Measurements from ENCODE around the gene MAST2.

Gene MAST2

DNA sequence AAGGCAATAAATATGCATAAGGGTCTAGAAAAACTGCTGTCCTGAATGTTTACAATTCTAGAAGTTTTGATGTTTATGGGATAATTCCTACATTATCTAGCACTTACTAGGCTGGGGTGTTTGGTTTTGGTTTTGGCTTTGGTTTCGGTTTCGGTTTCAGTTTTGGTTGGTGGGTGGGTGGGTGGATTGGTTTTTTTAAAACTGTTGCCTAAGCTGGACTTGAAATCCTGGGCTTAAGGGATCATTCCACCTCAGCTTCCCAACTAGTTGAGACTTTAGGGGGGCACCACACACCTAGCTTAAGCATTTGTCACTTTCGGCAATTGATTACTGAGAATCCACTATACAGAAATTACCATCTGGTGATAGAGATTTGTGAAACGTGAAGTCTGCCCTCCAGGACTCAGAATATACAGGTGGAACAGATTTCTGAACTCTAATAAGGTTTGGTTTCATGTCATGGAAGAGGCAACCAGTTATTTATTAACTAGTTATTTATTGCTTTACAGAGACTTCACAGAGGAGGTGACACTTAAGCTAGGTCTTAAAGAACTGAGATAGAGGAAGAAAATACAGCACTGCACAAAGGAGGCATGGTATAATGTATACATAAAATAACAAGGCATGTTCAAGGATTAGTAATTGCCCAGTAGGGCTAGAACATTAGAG, 259.4 kb downstream of the MAST2 start:
- peak in 1 of 2 donors; percentile 20 for DNase-seq (ENCODE audit: low read depth in 2 of 2)

GRCh38 chr1:46064708-46065107, 261.3 kb downstream of the MAST2 start:
- no peak for DNase-seq (ENCODE audit: low read depth in 2 of 2)

GRCh38 chr1:46065405-46065804, 262.0 kb downstream of the MAST2 start:
- DNase-seq (ENCODE audit: low read depth in 2 of 2): no peak

- DNase-seq (ENCODE audit: low read depth in 2 of 2): no peak
Measured at GRCh38 chr1:46067652-46068051, 264.2 kb downstream of the MAST2 start.

DNA sequence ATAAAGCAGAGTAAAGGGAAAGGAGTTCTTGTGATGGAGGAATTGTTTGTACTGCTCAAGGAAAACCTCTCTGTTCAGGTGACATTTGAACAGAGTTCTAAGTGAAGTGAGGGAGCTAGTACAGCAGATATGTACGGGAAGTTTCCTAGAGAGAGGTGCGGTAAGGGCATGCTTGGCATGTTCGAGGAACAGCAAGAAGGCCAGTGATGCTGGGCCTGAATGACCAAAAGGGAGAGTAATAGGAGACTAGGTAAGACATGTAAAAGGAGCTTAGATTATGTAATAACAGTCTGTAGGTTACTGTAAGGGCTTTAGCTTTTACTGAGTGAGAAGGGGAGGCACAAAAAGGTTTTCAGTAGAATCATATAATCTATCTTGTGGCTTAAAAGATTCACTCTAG, 265.1 kb downstream of the MAST2 start:
- DNase-seq (ENCODE audit: low read depth in 2 of 2): no peak

GRCh38 chr1:46070164-46070814, 266.9 kb downstream of the MAST2 start:
- DNase-seq (ENCODE audit: low read depth in 2 of 2): no peak

DNA sequence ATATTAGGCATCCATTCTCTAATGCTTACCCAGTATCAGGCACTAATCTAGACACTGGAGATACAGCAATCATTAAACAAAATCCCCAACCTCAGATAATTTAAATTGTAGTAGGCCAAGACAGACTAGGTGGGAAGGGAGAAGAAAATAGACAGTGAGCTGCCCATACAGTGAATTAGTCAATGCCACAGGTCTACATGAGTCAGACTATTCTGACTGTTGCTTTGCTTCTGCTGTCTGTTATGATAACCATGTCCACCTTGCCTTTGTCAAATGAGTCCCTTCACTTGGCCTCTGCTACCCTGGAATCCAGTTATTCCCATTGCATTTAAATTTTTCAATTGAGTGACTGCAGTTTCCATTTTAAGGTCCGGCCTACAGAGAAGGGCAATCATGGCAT, 269.6 kb downstream of the MAST2 start:
- no peak for DNase-seq (ENCODE audit: low read depth in 2 of 2)

DNA sequence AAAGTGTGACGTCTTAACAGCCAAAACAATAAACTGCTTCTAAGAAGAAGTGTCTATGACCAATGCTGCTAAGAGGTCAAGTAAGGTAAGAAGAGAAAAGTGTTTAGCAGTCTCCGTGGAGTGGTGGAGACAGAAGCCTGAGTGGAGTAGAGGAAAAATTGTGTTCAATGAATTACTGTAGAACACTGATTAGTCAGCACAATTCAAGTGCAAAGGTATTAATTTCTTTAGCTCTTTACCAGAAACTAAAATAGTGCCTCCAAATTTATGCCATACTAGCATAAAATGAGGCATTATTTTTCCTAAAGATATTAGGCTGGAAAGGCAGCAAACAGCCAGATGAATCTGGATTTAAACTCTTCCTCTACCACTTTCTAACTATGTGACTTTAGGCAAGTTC, 272.9 kb downstream of the MAST2 start:
- no peak for DNase-seq (ENCODE audit: low read depth in 2 of 2)

GRCh38 chr1:46077644-46078043, 274.2 kb downstream of the MAST2 start:
- no peak for DNase-seq (ENCODE audit: low read depth in 2 of 2)

GRCh38 chr1:46080257-46080656, 276.8 kb downstream of the MAST2 start:
- DNase-seq (ENCODE audit: low read depth in 2 of 2): no peak

DNA sequence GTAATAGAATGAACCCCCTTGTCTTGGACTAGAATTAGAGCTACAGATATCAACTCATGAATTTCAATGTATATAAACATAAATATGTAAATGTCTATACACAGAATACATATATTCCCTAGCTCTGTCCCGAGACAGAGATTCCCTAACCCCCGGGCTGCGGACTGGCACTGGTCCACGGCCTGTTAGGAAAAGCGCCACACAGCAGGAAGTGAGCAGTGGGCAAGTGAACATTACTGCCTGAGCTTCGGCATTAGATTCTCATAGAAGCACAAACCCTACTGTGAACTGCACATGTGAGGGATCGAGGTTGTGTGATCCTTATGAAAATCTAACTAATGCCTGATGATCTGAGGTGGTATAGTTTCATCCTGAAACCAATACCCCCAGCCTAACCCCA, 277.8 kb downstream of the MAST2 start:
- DNase-seq (ENCODE audit: low read depth in 2 of 2): no peak

DNA sequence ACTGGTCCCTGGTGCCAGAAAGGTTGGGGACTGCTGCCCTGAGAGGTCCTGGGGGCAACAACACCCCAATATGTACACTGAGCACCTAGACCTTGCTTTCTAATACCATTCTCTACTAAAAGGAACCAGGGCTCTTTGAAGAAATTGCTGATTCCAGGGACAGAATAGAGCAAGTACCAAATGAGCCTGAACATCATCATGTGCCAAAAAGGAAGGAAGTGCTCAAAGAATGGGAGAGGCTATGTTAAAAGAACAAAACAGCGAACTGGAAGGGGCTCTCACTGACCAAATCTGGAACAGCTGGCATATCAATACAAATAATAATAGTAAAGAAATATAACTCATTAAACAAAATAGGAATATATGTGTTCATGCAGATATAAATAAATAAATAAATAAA, 278.2 kb downstream of the MAST2 start:
- no peak for DNase-seq (ENCODE audit: low read depth in 2 of 2)

DNA sequence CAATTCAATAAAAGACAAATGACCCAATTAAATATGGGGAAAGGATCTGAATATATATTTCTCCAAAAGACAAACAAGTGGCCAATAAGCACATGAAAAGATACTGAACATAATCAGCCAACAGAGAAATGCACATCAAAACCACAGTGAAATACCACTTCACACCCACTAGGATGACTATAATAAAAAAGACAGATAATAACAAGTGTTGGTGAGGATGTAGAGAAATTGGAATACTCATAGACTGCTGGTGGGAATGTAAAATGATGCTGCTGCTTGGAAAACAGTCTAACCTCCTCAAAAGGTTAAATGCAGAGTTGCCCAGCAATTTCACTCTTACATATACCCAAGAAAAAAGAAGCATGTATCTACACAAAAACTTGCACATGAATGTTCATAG, 280.2 kb downstream of the MAST2 start:
- DNase-seq (ENCODE audit: low read depth in 2 of 2): no peak

- no peak for DNase-seq (ENCODE audit: low read depth in 2 of 2)
Measured at GRCh38 chr1:46084553-46085451, 281.4 kb downstream of the MAST2 start.

All from stimulated activated CD4-positive, alpha-beta T cell treated with anti-CD3 and anti-CD28 coated beads, Interleukin-1b, Interleukin-23, amount 100 ng/mL, for 1 hour (primary cell).